OCI-LY1 (cell line): Measurements from ENCODE around the gene ABCA13.

Source experiments
- EZH2 ChIP-seq: fragments of 200-600 bp; sonication (generic), shearing (Covaris generic); IDR thresholded peaks from 2 replicates; pipeline ENCODE4 v1.8.0; 2017; ENCODE audit warnings: borderline replicate concordance, mixed run types, mild to moderate bottlenecking, antibody characterized with exemption, low read length, moderate library complexity, mixed read lengths
- TF ChIP-seq, protein P1 (sequence below): fragments of 200-600 bp; sonication (generic), shearing (Covaris generic); IDR thresholded peaks from 2 replicates; pipeline ENCODE4 v1.5.1; 2017; ENCODE audit warnings: mild to moderate bottlenecking, antibody characterized with exemption, low read length, moderate library complexity, mixed read lengths

DNA sequence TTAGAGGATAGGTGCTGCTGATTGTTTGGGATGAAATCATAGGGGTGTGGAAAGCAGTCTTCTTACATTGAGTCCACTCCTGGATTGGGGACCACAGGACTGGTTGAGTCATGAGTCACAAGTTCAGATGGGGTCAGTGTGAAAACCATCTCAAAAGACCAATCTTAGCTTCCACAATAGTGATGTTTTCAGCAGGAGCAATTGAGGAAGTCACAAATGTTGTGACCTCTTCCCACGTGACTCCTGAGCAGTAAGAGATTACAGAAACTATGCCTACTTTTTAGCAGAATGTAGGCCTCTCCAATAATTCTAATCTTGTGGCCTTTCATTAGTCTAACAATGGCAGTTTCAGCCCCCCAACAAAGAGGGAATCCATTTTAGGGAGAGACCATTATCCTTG lies 496.1 kb downstream of the ABCA13 start:
- TF ChIP-seq, protein P1, sequence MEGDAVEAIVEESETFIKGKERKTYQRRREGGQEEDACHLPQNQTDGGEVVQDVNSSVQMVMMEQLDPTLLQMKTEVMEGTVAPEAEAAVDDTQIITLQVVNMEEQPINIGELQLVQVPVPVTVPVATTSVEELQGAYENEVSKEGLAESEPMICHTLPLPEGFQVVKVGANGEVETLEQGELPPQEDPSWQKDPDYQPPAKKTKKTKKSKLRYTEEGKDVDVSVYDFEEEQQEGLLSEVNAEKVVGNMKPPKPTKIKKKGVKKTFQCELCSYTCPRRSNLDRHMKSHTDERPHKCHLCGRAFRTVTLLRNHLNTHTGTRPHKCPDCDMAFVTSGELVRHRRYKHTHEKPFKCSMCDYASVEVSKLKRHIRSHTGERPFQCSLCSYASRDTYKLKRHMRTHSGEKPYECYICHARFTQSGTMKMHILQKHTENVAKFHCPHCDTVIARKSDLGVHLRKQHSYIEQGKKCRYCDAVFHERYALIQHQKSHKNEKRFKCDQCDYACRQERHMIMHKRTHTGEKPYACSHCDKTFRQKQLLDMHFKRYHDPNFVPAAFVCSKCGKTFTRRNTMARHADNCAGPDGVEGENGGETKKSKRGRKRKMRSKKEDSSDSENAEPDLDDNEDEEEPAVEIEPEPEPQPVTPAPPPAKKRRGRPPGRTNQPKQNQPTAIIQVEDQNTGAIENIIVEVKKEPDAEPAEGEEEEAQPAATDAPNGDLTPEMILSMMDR: no peak
- no peak for TF ChIP-seq EZH2
